Fibroblast of pulmonary artery (primary cell): ENCODE results near the gene TEX22.

ENCODE experiments used
- DNase-seq: peaks from one replicate; pipeline ENCODE4 v3.0.0-alpha.2; 2010; ENCODE audit warnings: low read depth
- H3K4me3 ChIP-seq: replicated peaks from 2 replicates; pipeline ENCODE4 v1.5.1; 2011; ENCODE audit warnings: low read depth, mild to moderate bottlenecking, control low read depth, low read length, moderate library complexity
- TF ChIP-seq, protein P1 (sequence below): IDR thresholded peaks from 2 replicates; pipeline ENCODE4 v1.5.1; 2011; ENCODE audit warnings: mild to moderate bottlenecking, control low read depth, low read length, inconsistent platforms; ENCODE audit errors: missing control alignments

Gene TEX22

DNA sequence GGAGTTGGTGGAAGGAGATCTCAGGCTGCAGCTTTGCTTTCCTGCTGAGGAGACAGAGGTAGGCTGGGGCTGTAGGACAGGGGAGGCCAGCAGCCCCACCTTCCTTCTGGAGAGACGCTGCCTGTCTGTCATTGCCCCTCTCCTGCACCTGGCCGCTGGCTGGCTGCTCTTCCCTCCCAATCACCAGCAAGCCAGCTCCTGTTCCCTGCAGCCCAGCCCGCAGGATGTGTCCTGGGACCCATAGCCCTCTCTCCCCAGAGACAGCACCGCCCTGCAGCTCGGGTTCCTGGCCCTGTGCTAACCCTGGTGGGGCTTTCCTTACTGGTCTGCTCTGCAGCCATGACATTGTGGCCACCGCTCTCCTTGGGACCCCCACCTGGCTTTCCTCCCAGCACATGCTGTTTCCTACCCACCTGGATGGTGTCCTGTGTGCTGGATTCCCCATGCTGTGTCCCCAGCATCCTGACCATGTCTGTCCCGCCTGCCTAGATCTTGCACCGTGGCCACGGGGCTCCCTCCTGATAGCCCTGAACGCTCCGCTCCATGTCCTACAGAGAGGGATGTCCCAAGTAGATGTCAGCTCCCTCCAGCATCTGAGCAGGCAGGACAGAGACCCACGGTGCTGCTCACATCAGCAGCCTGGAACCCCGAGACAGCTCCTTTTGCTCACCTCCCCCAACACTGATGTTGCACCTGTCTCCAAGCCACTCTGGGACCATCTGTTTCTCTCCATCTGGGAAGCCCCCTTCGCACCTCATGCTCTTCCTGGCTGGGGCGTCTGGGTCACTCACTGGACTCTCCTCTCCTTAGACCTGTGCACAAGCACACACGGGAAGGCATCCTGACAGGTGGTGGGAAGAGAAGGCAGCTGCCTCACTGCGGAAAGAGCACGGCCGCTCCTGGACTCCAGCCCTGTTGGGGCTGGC is 20.2 kb downstream of the TEX22 start:
- TF ChIP-seq, protein P1, sequence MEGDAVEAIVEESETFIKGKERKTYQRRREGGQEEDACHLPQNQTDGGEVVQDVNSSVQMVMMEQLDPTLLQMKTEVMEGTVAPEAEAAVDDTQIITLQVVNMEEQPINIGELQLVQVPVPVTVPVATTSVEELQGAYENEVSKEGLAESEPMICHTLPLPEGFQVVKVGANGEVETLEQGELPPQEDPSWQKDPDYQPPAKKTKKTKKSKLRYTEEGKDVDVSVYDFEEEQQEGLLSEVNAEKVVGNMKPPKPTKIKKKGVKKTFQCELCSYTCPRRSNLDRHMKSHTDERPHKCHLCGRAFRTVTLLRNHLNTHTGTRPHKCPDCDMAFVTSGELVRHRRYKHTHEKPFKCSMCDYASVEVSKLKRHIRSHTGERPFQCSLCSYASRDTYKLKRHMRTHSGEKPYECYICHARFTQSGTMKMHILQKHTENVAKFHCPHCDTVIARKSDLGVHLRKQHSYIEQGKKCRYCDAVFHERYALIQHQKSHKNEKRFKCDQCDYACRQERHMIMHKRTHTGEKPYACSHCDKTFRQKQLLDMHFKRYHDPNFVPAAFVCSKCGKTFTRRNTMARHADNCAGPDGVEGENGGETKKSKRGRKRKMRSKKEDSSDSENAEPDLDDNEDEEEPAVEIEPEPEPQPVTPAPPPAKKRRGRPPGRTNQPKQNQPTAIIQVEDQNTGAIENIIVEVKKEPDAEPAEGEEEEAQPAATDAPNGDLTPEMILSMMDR, result no peak
- no peak for DNase-seq
- H3K4me3 ChIP-seq, result peak overlapping the region; percentile 77

DNA sequence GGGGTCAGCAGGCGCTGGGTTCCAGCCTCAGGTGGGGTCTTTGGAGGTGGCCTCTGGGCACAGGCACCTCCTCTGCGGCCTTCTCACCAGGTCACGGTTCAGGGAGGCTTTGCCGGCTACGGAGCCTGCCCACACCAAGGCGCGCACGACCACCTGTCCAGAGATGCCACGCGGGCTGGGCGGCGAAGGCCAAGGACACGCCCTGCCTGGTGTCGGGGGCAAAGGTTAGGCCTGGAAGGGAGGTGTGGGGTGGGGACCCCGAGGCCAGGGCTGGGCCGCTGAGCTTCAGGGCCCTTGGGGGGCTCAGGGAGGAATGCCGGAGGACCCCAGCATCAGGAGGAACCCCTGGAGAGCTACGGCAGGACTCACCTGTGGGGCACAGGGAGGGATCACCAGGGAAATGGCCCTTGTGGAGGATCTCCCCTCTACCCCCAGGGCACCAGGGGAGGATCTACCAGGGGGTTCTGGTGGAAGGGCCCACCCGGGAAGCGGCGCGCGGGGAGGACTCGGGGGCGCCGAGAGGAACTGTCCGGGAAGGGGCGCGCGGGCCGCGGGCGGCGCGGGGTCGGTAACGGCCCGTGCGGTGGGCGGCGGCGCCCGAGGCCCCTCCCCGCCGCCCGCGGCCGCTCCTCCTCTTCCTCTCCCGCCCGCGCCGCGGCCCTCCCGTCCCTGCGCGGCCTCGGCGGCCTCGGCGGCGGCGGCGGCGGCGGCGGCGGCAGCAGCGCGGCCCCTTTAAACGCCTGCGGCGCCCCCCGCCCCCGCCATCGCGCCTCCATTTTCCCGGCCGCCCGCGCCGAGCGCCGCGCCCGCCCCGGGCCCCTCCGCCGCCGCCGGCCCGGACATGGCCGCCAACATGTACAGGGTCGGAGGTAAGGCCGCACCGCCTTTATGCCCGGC is 21.1 kb downstream of the TEX22 start, which contains the start of gene MTA1:
Gene MTA1, plus strand, starts transcription at position 633 of the 897 bp plus-strand sequence. Its CDS starts 209 bp downstream, at position 842.
- DNase-seq, result no peak
- H3K4me3 ChIP-seq, result peak within 1 kb of the TSS; percentile 77
- TF ChIP-seq, protein P1, result no peak

DNA sequence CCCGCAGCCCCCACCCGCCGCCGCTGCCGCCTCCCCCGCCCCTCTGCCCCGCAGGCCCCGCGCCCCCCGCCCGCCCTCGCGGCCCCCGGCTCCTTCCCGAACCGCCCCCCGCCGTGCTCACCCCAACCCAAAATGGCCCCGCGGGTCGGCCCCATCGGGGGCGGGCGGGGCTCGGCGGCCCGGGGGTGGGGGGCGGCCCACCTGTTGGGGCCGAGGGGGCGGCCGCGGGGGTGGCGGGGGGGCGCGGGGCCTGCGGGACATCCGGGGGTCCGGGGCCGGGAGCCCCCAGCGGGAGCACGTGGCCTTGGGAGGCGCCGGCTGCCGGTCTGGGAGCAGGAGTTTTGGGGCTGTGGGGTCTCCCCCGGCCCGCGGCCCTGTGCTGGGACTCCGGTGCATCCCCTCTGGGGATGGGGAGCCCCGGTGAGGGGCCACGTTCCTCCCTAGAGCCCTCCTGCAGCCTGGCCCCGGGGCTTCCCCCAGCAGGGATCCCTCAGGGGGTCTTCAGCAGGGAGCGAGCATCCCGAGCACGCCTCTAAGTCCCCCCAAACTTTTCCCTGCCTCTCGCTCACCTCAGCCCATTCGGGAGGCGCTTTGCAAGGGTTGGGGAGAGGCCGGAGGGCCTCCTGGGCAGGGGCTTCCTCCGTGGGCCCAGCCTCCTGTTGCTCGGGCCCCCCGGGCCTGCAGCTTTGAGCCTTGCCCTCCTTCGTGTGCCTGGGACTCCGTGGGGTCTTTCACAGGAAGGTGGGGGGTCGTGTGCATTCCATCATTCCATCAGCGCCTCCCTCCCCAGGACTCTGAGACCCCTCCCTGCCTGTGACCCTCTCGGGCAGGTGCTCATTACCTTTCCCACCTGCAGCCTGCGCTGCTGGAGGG is 22.0 kb downstream of the TEX22 start:
- peak overlapping the region; percentile 77 for H3K4me3 ChIP-seq
- DNase-seq, result no peak
- TF ChIP-seq, protein P1, result no peak

DNA sequence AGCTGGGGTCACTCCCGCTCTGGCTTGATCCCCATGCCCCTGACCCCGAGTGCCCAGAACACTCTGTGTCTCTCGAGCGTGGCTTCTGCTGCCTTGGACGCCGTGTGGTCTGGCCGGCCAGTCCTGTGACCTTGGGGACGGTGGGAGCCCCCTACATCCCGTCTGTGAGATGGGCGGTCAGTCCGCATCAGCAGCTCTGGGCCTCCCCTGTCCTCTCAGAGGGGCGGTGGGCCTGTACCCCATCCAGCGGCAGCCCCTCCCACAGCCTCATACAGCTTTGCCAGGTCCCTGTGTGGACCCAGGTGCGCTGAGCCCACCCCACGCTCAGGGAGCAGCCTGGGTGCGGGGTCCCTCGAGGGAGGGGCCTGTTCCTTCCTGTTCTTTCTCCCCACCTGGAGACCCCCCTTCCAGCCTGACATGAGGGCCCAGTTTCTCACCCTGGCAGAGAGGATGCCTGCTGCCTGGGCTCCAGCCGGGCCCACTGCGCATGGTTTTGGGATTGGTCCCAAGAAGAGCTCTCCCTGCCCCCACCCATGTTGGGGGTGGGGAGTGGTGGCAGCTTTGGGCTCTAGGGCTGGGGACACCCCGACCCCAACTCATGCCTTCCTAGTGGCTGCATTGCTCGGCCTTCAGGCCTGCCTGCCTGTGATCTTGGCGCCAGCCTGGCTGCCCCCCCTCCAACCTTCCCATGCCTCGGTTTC is 22.8 kb downstream of the TEX22 start:
- H3K4me3 ChIP-seq, result peak overlapping the region; percentile 77
- TF ChIP-seq, protein P1, result no peak
- DNase-seq, result no peak

DNA sequence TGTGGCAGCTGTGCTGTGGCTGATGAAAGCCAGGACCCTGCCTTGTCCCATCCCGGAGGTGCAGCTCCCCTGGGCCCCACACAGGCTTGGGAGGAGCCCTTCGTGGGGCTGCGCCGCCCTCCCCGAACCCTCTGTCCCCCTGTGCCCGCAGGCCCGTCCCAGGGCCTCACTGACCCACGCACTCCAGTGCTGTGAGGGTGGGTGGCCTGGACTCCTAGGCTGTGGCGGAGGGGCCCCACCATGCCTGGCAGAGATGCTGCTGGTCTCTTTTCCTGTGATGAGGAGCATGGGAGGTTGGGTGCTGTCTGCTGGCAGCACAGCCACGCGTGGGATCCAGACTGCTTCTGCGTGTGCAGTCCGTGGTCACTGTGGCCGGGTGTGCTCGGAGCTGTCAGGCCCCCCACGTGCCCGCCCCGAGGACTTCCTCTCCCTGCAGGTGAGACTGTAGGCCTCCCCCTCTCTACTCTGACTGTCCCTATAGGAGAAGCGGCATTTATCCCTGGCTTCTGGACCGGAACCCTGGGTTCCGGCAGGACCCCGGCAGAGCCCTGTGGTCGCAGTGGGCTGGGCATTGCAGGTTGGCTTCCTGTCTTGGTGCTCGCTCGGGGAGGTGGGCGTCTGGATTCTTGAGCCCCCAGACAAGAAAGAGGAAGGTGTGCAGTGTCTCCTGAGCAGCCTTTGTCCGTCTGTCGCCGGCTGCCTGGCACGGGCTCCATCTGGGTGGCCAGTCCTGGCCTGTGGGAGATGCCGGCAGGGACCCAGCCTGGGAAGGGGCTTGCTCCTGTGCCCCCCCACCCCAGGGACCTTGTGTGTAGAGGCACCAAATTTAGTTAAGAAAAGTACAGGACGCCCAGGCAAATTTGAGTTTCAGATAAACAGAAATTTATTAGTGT is 23.6 kb downstream of the TEX22 start:
- H3K4me3 ChIP-seq, result peak overlapping the region; percentile 77
- TF ChIP-seq, protein P1, result no peak
- DNase-seq, result no peak
